GM12891 (cell line): Measurements from ENCODE around the gene FTO.

Experiments
- POLR2A ChIP-seq: IDR thresholded peaks from 2 replicates; pipeline ENCODE4 v1.6.1; 2011; ENCODE audit warnings: low read depth, low read length, control low read depth
- POLR2AphosphoS5 ChIP-seq: IDR thresholded peaks from 2 replicates; pipeline ENCODE4 v1.6.1; 2011; ENCODE audit warnings: low read depth, low read length, control low read depth
- SPI1 ChIP-seq: IDR thresholded peaks from 2 replicates; pipeline ENCODE4 v1.6.1; 2011; ENCODE audit warnings: low read depth, low read length, control low read depth
- TAF1 ChIP-seq: IDR thresholded peaks from 2 replicates; pipeline ENCODE4 v1.6.1; 2011; ENCODE audit warnings: low read depth, low read length, control low read depth

- TF ChIP-seq POLR2AphosphoS5 (no peak), POLR2A (no peak), SPI1 (no peak), TAF1 (no peak)
These were observed 473 bp downstream of the FTO start for GRCh38 chr16:53704445-53704813.
